Fibroblast of the conjunctiva (primary cell): ENCODE results near the gene MGLL.

ENCODE experiments used
- DNase-seq: peaks from one replicate; pipeline ENCODE4 v3.0.0-alpha.2; 2010; ENCODE audit warnings: low read depth

MGLL gene

GRCh38 chr3:127822041-127822681 is at the start of gene MGLL:
Gene MGLL, minus strand, starts transcription at chr3:127822515. Its CDS starts 197 bp downstream, at chr3:127822318.
- no peak for DNase-seq

- DNase-seq: no peak
These were observed 47.8 kb upstream of the MGLL start for GRCh38 chr3:127870156-127870555.

GRCh38 chr3:127867986-127868385 is 45.7 kb upstream of the MGLL start:
- DNase-seq: no peak

GRCh38 chr3:127867412-127867811 is 45.1 kb upstream of the MGLL start:
- DNase-seq: no peak

- no peak for DNase-seq
These were observed 43.6 kb upstream of the MGLL start for GRCh38 chr3:127865941-127866340.

- no peak for DNase-seq
These were observed 37.9 kb upstream of the MGLL start for GRCh38 chr3:127860211-127860696.

- DNase-seq: no peak
These were observed 37.4 kb upstream of the MGLL start for GRCh38 chr3:127859730-127860129.

GRCh38 chr3:127858937-127859336 is 36.6 kb upstream of the MGLL start:
- no peak for DNase-seq

- DNase-seq: no peak
These were observed 36.2 kb upstream of the MGLL start for GRCh38 chr3:127858521-127858920.

- no peak for DNase-seq
These were observed 35.0 kb upstream of the MGLL start for GRCh38 chr3:127857333-127857732.

- DNase-seq: no peak
These were observed 34.5 kb upstream of the MGLL start for GRCh38 chr3:127856801-127857200.

GRCh38 chr3:127855246-127855645 is 32.9 kb upstream of the MGLL start:
- no peak for DNase-seq

- DNase-seq: no peak
These were observed 31.4 kb upstream of the MGLL start for GRCh38 chr3:127853681-127854080.

- no peak for DNase-seq
These were observed 29.6 kb upstream of the MGLL start for GRCh38 chr3:127851899-127852298.

GRCh38 chr3:127849368-127849767 is 27.1 kb upstream of the MGLL start:
- no peak for DNase-seq

GRCh38 chr3:127848131-127849129 is 26.1 kb upstream of the MGLL start:
- DNase-seq: no peak

- DNase-seq: no peak
These were observed 25.0 kb upstream of the MGLL start for GRCh38 chr3:127847236-127847720.

GRCh38 chr3:127846576-127846975 is 24.3 kb upstream of the MGLL start:
- DNase-seq: no peak

GRCh38 chr3:127844326-127844942 is 22.1 kb upstream of the MGLL start:
- no peak for DNase-seq

- DNase-seq: no peak
These were observed 18.4 kb upstream of the MGLL start for GRCh38 chr3:127840671-127841070.

GRCh38 chr3:127839099-127839498 is 16.8 kb upstream of the MGLL start:
- no peak for DNase-seq
